AG09309 (cell line): ENCODE results near the gene AFF3.

Experiments
- DNase-seq: peaks from one replicate; pipeline ENCODE4 v3.0.0-alpha.2; 2010; ENCODE audit warnings: low read depth
- H3K4me3 ChIP-seq: 2 replicates; pipeline ENCODE4 v1.5.1; 2011; ENCODE audit warnings: mild to moderate bottlenecking, low read depth, low read length, moderate library complexity; ENCODE audit not compliant: control insufficient read depth
- TF ChIP-seq, protein P1 (sequence below): IDR thresholded peaks from 2 replicates; pipeline ENCODE4 v1.5.1; 2011; ENCODE audit warnings: mild to moderate bottlenecking, low read depth, low read length, inconsistent platforms; ENCODE audit not compliant: insufficient read depth, control insufficient read depth; ENCODE audit errors: missing control alignments

Gene AFF3

DNA sequence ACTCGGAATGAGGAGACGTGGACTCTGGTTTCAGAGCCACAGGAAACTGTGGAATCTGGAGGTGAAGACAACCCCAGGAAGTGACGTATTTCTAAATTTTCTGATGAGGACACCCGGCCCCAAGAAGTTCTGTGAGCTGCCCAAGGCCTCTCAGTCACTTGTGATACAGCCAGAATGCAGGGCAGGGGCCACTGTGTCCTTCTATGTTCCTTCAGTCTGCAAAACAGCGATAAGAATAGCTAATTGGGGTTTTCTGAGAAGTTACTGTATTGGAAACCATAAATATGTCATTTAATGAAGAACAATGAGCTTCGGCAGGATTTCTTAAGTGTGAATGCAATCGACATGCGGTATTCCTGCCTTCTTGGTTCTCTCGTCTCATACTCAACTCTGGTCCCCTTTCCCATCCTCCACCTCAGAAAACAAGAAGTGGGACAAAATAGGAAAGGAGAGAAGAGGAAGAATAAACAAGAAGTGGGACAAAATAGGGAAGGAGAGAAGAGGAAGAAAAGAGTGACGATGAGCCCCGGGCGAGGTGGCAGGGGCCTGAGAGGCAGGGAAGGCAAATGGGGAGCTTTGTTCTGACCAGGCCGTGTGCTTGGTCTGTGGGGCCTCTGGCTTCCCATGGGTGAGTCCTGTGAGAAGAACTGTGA lies 370.6 kb downstream of the AFF3 start:
- no peak overlapping the region for H3K4me3 ChIP-seq
- TF ChIP-seq, protein P1, sequence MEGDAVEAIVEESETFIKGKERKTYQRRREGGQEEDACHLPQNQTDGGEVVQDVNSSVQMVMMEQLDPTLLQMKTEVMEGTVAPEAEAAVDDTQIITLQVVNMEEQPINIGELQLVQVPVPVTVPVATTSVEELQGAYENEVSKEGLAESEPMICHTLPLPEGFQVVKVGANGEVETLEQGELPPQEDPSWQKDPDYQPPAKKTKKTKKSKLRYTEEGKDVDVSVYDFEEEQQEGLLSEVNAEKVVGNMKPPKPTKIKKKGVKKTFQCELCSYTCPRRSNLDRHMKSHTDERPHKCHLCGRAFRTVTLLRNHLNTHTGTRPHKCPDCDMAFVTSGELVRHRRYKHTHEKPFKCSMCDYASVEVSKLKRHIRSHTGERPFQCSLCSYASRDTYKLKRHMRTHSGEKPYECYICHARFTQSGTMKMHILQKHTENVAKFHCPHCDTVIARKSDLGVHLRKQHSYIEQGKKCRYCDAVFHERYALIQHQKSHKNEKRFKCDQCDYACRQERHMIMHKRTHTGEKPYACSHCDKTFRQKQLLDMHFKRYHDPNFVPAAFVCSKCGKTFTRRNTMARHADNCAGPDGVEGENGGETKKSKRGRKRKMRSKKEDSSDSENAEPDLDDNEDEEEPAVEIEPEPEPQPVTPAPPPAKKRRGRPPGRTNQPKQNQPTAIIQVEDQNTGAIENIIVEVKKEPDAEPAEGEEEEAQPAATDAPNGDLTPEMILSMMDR: no peak
- DNase-seq: no peak

GRCh38 chr2:99770876-99771275 lies 371.5 kb downstream of the AFF3 start:
- DNase-seq: no peak
- H3K4me3 ChIP-seq: no peak overlapping the region
- TF ChIP-seq, protein P1: no peak

DNA sequence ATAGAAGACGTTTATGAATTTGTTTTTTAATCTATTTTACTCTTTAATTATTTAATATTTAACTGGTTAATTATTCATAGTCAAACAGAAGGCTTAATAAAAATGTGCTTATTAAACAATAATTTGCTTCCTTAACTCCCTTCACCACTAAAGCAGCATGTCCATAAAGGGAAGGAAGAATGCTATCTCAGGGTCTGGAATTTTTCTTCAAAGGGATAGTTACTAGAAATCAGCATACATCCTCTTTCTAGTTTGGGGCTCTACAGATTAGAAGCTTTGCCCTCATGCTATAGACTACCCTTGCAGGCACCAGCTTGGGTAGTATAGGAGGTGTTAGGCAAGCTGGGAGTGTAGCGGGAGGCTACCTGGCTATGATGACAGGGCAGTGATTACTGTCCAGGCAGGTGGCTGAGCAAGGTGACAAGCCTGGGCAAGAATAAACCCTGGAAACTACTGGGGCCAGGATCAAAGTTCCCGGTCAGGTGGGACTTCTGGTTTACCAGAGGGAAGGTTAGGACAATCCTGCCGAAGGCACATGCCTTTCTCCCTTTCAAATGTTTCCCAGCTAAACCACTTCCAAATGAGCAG lies 376.6 kb downstream of the AFF3 start:
- DNase-seq: no peak
- TF ChIP-seq, protein P1: no peak
- H3K4me3 ChIP-seq: no peak overlapping the region

- no peak for DNase-seq
- TF ChIP-seq, protein P1: no peak
- H3K4me3 ChIP-seq: no peak overlapping the region
These were observed 378.6 kb downstream of the AFF3 start for GRCh38 chr2:99763764-99764163.

GRCh38 chr2:99762714-99763113 lies 379.7 kb downstream of the AFF3 start:
- no peak overlapping the region for H3K4me3 ChIP-seq
- TF ChIP-seq, protein P1: no peak
- no peak for DNase-seq

DNA sequence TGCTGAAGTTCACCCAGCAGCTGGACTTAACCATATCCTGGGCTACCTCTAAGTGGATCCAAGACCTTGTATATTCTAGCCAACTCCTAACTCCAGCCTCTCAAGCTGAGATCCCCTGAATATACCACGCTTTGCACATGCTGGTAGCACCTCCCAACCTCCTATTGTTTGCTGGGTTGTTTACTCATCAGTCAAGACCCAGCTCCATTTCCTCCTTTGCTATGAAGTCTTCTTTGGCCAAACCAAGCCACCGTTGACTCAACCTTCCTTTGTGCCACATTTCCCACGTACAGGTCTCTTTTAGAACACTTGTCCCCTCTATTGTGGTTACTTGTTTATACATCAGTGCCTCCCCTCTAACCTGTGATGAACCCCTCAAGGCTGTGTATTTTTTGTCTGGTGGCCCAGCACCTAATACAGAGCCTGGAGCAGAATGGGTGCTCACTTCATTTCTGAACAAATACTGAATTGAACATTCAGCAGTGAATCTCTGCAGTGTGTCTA lies 384.7 kb downstream of the AFF3 start:
- no peak for DNase-seq
- TF ChIP-seq, protein P1: no peak
- no peak overlapping the region for H3K4me3 ChIP-seq
